HCT116 (cell line): ENCODE data around the gene PXDN. TPM values are rescaled to one million over a fixed set of nuclear protein-coding genes. Genes with fewer than 3 reads are reported as not detected.

Experiments used
- ATAC-seq: fragments of 200-7000 bp; cut with Tn5 transposase; 2 replicates; pipeline ENCODE4 v1.9.1; 2020; ENCODE audit warnings: mild to moderate bottlenecking, moderate library complexity
- BruUV-seq: library from RNA; stranded (reverse); fragments of 400-500 nt; replicated peaks from 2 replicates; lab custom pipeline; 2021; lab: Mats Ljungman, UMichigan
- CTCF ChIA-PET: fragments of 300-600 bp; sonication (Branson Sonifier 250); formaldehyde crosslinking; loops from one replicate; lab custom pipeline; 2021; ENCODE audit warnings: antibody characterized with exemption; lab: Charles Lee
- POLR2A ChIA-PET: fragments of 300-600, 350-600 bp; sonication (Branson Sonifier 250); formaldehyde crosslinking; loops from one replicate; lab custom pipeline; 2021; ENCODE audit warnings: antibody characterized with exemption; lab: Charles Lee
- RAD21 ChIA-PET, 2 experiments: fragments of 300-600 bp; sonication (Branson Sonifier 250); formaldehyde crosslinking; loops; one replicate each; lab custom pipeline; 2023; ENCODE audit warnings: low total read pairs in 2 of 2; ENCODE audit not compliant: uncharacterized antibody in 2 of 2, unreplicated experiment in 2 of 2, low non-redundant PET in 1 of 2; lab: Charles Lee
- DNase-seq: peaks from one replicate; pipeline ENCODE4 v3.0.0-alpha.2; 2010; ENCODE audit warnings: low read depth, low spot score
- H2AFZ ChIP-seq: fragments of 200-600 bp; shearing (Covaris generic), sonication (generic); 2 replicates; pipeline ENCODE4 v1.6.1; 2017; ENCODE audit warnings: low read depth, mixed run types, mixed read lengths, antibody characterized with exemption, low read length; ENCODE audit not compliant: poor library complexity, severe bottlenecking
- H3K27ac ChIP-seq: 2 replicates; pipeline ENCODE4 v1.5.1; 2012; ENCODE audit warnings: low read depth, low read length
- H3K27me3 ChIP-seq: fragments of 200-600 bp; sonication (generic); 2 replicates; pipeline ENCODE4 v1.6.1; 2016; ENCODE audit warnings: mixed run types, low read length, mixed read lengths; ENCODE audit not compliant: insufficient read depth
- H3K36me3 ChIP-seq, 2 experiments: fragments of 200-500 bp in 1 of 2; fragments of 200-600 bp in 1 of 2; sonication (Bioruptor generic) in 1 of 2; sonication (generic) in 1 of 2; 2 replicates each; pipeline versions ENCODE4 v1.5.1 to v1.6.1; 2014 to 2016; ENCODE audit warnings: low read length in 2 of 2, inconsistent platforms in 1 of 2, mixed read lengths in 1 of 2, mixed run types in 1 of 2; ENCODE audit not compliant: insufficient read depth in 2 of 2, control insufficient read depth in 1 of 2
- H3K4me1 ChIP-seq, 2 experiments: fragments of 200-600 bp in 1 of 2; sonication (generic) in 1 of 2; 2 replicates each; pipeline versions ENCODE4 v1.5.1 to v1.6.1; 2012 to 2017; ENCODE audit warnings: low read length in 2 of 2, inconsistent platforms in 1 of 2, mild to moderate bottlenecking in 1 of 2, mixed read lengths in 1 of 2, mixed run types in 1 of 2, moderate library complexity in 1 of 2; ENCODE audit not compliant: insufficient read depth in 2 of 2, control insufficient read depth in 1 of 2
- H3K4me2 ChIP-seq: fragments of 200-600 bp; sonication (generic); 2 replicates; pipeline ENCODE4 v1.6.1; 2017; ENCODE audit warnings: mixed run types, low read length, mixed read lengths
- H3K4me3 ChIP-seq, 2 experiments: fragments of 200-600 bp in 1 of 2; sonication (generic) in 1 of 2; replicated peaks in 1 of 2; 2 replicates each; pipeline ENCODE4 v1.5.1; 2011 to 2016; ENCODE audit warnings: low read length in 2 of 2, control low read depth in 1 of 2, low read depth in 1 of 2, mild to moderate bottlenecking in 1 of 2, mixed read lengths in 1 of 2, mixed run types in 1 of 2
- H3K79me2 ChIP-seq: fragments of 200-600 bp; sonication (generic); 2 replicates; pipeline ENCODE4 v1.6.1; 2017; ENCODE audit warnings: mild to moderate bottlenecking, mixed run types, low read length, moderate library complexity, mixed read lengths; ENCODE audit not compliant: insufficient read depth
- H3K9ac ChIP-seq: fragments of 200-600 bp; sonication (generic); 2 replicates; pipeline ENCODE4 v1.6.1; 2016; ENCODE audit warnings: low read length, mixed read lengths
- H3K9me2 ChIP-seq: fragments of 200-600 bp; sonication (generic), shearing (Covaris generic); 2 replicates; pipeline ENCODE4 v1.6.1; 2017; ENCODE audit warnings: mixed run types, mild to moderate bottlenecking, moderate library complexity; ENCODE audit not compliant: insufficient read depth
- H3K9me3 ChIP-seq, 2 experiments: fragments of 200-500 bp in 1 of 2; fragments of 200-600 bp in 1 of 2; sonication (Bioruptor generic) in 1 of 2; sonication (generic) in 1 of 2; 2 replicates each; pipeline ENCODE4 v1.6.1; 2014 to 2017; ENCODE audit warnings: low read length in 2 of 2, mixed read lengths in 2 of 2, inconsistent platforms in 1 of 2, low read depth in 1 of 2, mild to moderate bottlenecking in 1 of 2, mixed run types in 1 of 2, moderate library complexity in 1 of 2; ENCODE audit not compliant: control insufficient read depth in 1 of 2, insufficient read depth in 1 of 2
- H4K20me1 ChIP-seq: fragments of 200-600 bp; sonication (generic), shearing (Covaris generic); 2 replicates; pipeline ENCODE4 v1.6.1; 2017; ENCODE audit warnings: mixed run types, mild to moderate bottlenecking, moderate library complexity; ENCODE audit not compliant: insufficient read depth
- CEBPB ChIP-seq: IDR thresholded peaks from 2 replicates; pipeline ENCODE4 v1.6.1; 2012; ENCODE audit warnings: low read depth
- FOSL1 ChIP-seq: IDR thresholded peaks from 2 replicates; pipeline ENCODE4 v1.6.1; 2012; ENCODE audit warnings: low read depth
- SP1 ChIP-seq: IDR thresholded peaks from 2 replicates; pipeline ENCODE4 v1.6.1; 2012; ENCODE audit warnings: low read depth
- TCF7L2 ChIP-seq: IDR thresholded peaks from 2 replicates; pipeline ENCODE4 v1.7.0; 2011; ENCODE audit warnings: borderline replicate concordance, inconsistent platforms; ENCODE audit not compliant: insufficient read depth, insufficient read length; ENCODE audit errors: extremely low read depth
- ZBTB33 ChIP-seq: IDR thresholded peaks from 2 replicates; pipeline ENCODE4 v1.6.1; 2011; ENCODE audit warnings: mild to moderate bottlenecking, low read length, moderate library complexity; ENCODE audit not compliant: insufficient replicate concordance; ENCODE audit errors: extremely low read depth
- intact Hi-C: fragments of 100-400 bp; cut with micrococcal nuclease; formaldehyde crosslinking; loops from 2 replicates; pipeline ENCODE4 v1.10.0; 2022
- total RNA-seq: library from RNA; stranded (reverse); gene quantifications from one replicate; pipeline ENCODE4 v1.2.1, GENCODE V29; 2021; ENCODE audit not compliant: unreplicated experiment
- TF ChIP-seq, protein P1 (sequence below): IDR thresholded peaks from 2 replicates; pipeline ENCODE4 v1.6.1; 2012

The PXDN gene
- total RNA-seq, 1 experiment from 2014 or later: 10.7 TPM

- no peaks in the 10 kb centered on the region for H3K9me3 ChIP-seq
- CTCF ChIA-PET: interaction anchor here (1.4 kb wide), 1 partner anchor 10 kb away, joined by 3 read pairs; no protein-coding TSS in a partner anchor
- H3K4me1 ChIP-seq: peaks cover 0 to 2% of the 10 kb centered on the region in 2 experiments; a peak in 1 of 4 replicates
- H3K9ac ChIP-seq: no peak overlapping the region
- H2AFZ ChIP-seq: no peak overlapping the region
- H3K9me2 ChIP-seq: no peaks in the 10 kb centered on the region
- ATAC-seq (no peak), DNase-seq (no peak)
- RAD21 ChIA-PET: no interaction called here
- H3K27ac ChIP-seq: no peak overlapping the region
- no peak overlapping the region for H3K4me2 ChIP-seq
- intact Hi-C loops: no loop called here
- H3K36me3 ChIP-seq: no peaks in the 10 kb centered on the region
- POLR2A ChIA-PET: no interaction called here
- H4K20me1 ChIP-seq: no peaks in the 10 kb centered on the region
- no peak overlapping the region for H3K4me3 ChIP-seq
- no peaks in the 10 kb centered on the region for H3K79me2 ChIP-seq
- no peaks in the 10 kb centered on the region; the same call in 1 of the 2 replicates for H3K27me3 ChIP-seq
- TF ChIP-seq, protein P1, sequence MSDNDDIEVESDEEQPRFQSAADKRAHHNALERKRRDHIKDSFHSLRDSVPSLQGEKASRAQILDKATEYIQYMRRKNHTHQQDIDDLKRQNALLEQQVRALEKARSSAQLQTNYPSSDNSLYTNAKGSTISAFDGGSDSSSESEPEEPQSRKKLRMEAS: no peak
- TF ChIP-seq ZBTB33 (no peak), CEBPB (no peak), SP1 (no peak), FOSL1 (no peak), TCF7L2 (no peak)
- no TSS peak for BruUV-seq
Measured at GRCh38 chr2:1740716-1741589, 3.4 kb downstream of the PXDN start.
